Hematopoietic multipotent progenitor cell treated with erythropoietin and hydrocortisone succinate and interleukin-3 and kit ligand, for 8 days (in vitro differentiated cells): ENCODE results near the gene CYP24A1.

Experiments
- DNase-seq: peaks from one replicate; pipeline ENCODE4 v3.0.0-alpha.2; 2015

The CYP24A1 gene

GRCh38 chr20:54110457-54110856, 63.3 kb downstream of the CYP24A1 start:
- no peak for DNase-seq

- no peak for DNase-seq
Measured at GRCh38 chr20:54110041-54110440, 63.7 kb downstream of the CYP24A1 start.

- DNase-seq, result no peak
Measured at GRCh38 chr20:54108817-54109216, 65.0 kb downstream of the CYP24A1 start.

GRCh38 chr20:54108326-54108642, 65.5 kb downstream of the CYP24A1 start:
- DNase-seq, result peak; percentile 72

DNA sequence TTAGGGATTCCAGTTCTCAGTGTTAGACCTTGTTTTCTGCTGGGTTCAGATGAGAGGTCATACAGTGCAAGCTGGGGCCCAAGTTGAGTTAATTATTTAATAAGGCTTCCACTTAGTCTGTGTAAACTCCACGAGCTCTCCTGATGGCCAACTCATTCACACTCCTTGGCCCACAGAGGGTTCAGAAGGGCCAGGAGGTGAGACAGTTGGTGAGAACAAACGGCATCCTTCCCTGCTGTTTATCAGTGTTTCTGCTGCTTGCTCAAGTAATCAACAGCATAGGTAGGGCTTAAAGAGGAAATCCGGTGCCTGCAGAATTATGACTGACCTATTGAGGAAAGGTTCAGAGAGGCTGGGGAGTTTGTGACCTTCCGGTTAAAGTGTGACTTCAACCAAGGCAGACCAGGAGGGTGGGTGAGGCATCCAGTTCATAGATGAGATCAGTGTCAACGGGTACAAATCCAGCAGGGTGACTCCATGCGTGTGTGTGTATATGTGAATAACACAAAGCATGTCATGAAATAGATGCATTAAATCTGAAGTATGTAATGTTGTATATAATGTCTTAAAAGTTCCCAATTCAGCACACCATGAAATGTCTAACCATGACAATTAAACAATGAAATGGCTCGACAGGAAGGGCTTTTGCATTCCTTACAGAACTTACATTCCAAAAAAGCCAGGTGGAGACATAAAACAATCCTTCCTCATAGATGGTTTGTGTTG, 66.0 kb downstream of the CYP24A1 start:
- no peak for DNase-seq

DNA sequence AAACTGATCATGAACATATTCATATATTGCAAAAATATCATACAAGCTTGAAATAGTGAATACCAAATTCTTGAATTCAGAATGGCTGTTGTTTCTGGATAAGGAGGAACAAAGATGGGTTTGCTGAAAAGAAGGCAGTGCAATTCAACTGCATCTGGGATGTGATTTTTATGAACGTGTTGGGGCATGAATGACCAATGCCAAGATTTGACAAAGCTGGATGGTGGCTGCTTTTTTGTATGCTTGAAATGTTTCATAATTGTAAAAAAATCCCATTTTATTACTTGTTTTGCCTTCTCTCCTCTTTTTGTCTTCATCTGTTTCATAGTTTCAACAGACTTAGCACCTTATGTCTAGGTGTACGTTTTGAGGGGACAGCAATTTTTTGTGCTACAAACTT, 66.6 kb downstream of the CYP24A1 start:
- no peak for DNase-seq

DNA sequence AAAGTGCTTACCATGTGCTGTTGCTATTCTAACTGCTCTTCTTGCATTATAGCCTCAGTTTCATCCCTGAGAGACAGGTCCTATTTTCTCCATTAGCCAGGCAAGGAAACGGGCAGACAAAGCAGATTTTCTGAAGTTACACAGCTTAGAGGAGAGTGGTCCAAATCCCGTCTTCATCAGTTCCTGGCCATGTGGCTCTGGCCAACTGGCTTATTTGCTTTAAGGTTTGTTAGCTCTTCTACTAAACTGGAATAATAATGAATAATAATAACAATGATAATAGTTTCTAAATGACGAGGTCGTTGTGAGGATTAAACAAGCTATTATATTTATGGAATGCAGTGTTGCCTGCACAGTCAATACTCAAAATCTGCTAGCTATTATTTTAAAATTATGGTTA, 67.6 kb downstream of the CYP24A1 start:
- DNase-seq, result no peak

- DNase-seq, result no peak
Measured at GRCh38 chr20:54105653-54106052, 68.1 kb downstream of the CYP24A1 start.

- DNase-seq, result no peak
Measured at GRCh38 chr20:54104781-54105180, 69.0 kb downstream of the CYP24A1 start.

DNA sequence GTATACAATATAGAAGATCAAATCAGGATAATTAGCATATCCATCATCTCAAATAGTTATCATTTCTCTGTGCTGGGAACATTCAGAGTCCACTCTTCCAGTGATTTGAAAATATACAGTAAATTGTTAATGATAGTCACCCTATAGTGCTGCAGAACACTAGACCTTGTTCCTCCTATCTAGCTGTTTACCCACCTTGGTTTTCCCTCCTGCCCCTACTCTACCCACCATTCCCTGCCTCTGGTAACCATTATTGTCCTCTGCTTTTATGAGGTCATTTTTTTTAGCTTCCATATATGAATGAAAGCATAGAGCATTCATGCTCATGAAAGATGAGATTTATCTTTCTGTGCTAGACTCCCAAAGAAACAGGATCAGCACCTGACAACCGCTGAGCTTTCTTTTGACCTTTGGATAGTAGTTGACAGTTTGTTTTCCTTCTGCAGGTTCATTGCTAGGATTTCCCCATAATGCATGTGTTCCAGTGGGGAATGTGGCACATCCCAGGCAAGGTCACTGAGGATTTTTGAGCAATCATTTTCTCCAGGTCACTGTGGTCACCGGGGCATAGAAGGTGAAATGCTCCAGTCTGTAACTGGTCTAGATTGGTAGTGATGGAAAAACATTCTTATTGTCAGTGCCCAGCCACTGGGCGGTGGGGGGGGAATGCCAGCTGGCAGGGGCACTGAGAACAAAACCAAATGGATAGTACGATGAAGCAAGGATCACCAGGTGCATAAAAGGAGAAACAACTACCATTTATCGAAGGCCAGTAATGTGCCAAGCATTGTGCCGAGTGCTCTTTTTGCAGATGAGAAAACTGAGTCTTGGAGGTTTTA, 69.8 kb downstream of the CYP24A1 start:
- no peak for DNase-seq
